HepG2 (cell line): ENCODE results near the gene RAET1L. TPM values are rescaled to one million over a fixed set of nuclear protein-coding genes. Genes with fewer than 3 reads are reported as not detected.

Experiments used
- ATAC-seq: fragments of 200-7000 bp; cut with Tn5 transposase; 3 replicates; pipeline ENCODE4 v1.9.1; 2020; ENCODE audit warnings: mild to moderate bottlenecking, moderate library complexity
- BruUV-seq: library from RNA; stranded (reverse); fragments of 400-500 nt; replicated peaks from 2 replicates; lab custom pipeline; 2021; lab: Mats Ljungman, UMichigan
- CTCF ChIA-PET: fragments of 300-600 bp; formaldehyde crosslinking; extraction: SDS; loops from one replicate; lab custom pipeline; 2021; ENCODE audit warnings: low total read pairs, inconsistent platforms, low intra/inter-chr PET ratio; lab: Yijun Ruan, JAX
- POLR2A ChIA-PET: fragments of 350-600 bp; sonication (Branson Sonifier 250); formaldehyde crosslinking; loops from one replicate; lab custom pipeline; 2020; ENCODE audit warnings: antibody characterized with exemption, inconsistent platforms; lab: Yijun Ruan, JAX
- DNase-seq: peaks from one replicate; pipeline ENCODE4 v3.0.0-alpha.2; 2015; ENCODE audit warnings: low spot score
- FAIRE-seq: peaks from 3 replicates; lab custom pipeline; 2011; peaks lifted over from hg19 to GRCh38; lab: Jason Lieb, UNC
- H2AFZ ChIP-seq: one replicate; pipeline ENCODE4 v1.6.1; 2011; ENCODE audit warnings: low read length, inconsistent platforms
- H3K27ac ChIP-seq: fragments of 300-600 bp; 3 replicates; pipeline ENCODE4 v1.8.0; 2011; ENCODE audit warnings: mixed run types, mild to moderate bottlenecking, mixed read lengths, low read length, inconsistent platforms; ENCODE audit not compliant: insufficient read depth; ENCODE audit errors: extremely low read length
- H3K27me3 ChIP-seq, 2 experiments: fragments of 200-600 bp in 1 of 2; 2 replicates in 1 of 2; 3 replicates in 1 of 2; pipeline versions ENCODE4 v1.6.0 to v1.8.0; 2011; ENCODE audit warnings: low read length in 2 of 2, mild to moderate bottlenecking in 2 of 2, moderate library complexity in 2 of 2, inconsistent platforms in 1 of 2; ENCODE audit not compliant: insufficient read depth in 2 of 2, control insufficient read depth in 1 of 2
- H3K36me3 ChIP-seq, 2 experiments: fragments of 200-600 bp in 1 of 2; replicated peaks in 1 of 2; 2 replicates in 1 of 2; 3 replicates in 1 of 2; pipeline versions ENCODE4 v1.5.1 to v1.8.0; 2011; ENCODE audit warnings: low read length in 2 of 2, inconsistent platforms in 1 of 2; ENCODE audit not compliant: insufficient read depth in 2 of 2, control insufficient read depth in 1 of 2
- H3K4me1 ChIP-seq: 2 replicates; pipeline ENCODE4 v1.5.1; 2012; ENCODE audit warnings: low read length, inconsistent platforms; ENCODE audit not compliant: insufficient read depth
- H3K4me2 ChIP-seq: 2 replicates; pipeline ENCODE4 v1.6.0; 2011; ENCODE audit warnings: low read depth, low read length, inconsistent platforms
- H3K4me3 ChIP-seq, 3 experiments: fragments of 200-600 bp in 1 of 3; sonication (generic), shearing (Covaris generic) in 1 of 3; replicated peaks in 1 of 3; 2 replicates each; pipeline ENCODE4 v1.5.1; 2011 to 2016; ENCODE audit warnings: low read length in 3 of 3, inconsistent platforms in 2 of 3, low read depth in 2 of 3, mild to moderate bottlenecking in 2 of 3, control low read depth in 1 of 3, mixed read lengths in 1 of 3; ENCODE audit not compliant: insufficient read depth in 1 of 3
- H3K79me2 ChIP-seq: one replicate; pipeline ENCODE4 v1.6.1; 2011; ENCODE audit warnings: low read length, inconsistent platforms; ENCODE audit not compliant: insufficient read depth
- H3K9ac ChIP-seq: 2 replicates; pipeline ENCODE4 v1.6.0; 2011; ENCODE audit warnings: mild to moderate bottlenecking, low read depth, low read length, inconsistent platforms; ENCODE audit not compliant: insufficient read depth
- H3K9me3 ChIP-seq: 2 replicates; pipeline ENCODE4 v1.5.1; 2012; ENCODE audit warnings: mild to moderate bottlenecking, low read length
- H4K20me1 ChIP-seq: 2 replicates; pipeline ENCODE4 v1.6.0; 2011; ENCODE audit warnings: inconsistent platforms, mild to moderate bottlenecking, low read length, moderate library complexity; ENCODE audit not compliant: insufficient read depth
- HNF4G ChIP-seq, 2 experiments: sonication (generic) in 1 of 2; formaldehyde crosslinking in 1 of 2; IDR thresholded peaks; 2 replicates each; pipeline versions ENCODE4 v1.4.0 to v1.6.1; 2011 to 2020; ENCODE audit warnings: borderline replicate concordance in 2 of 2, low read depth in 2 of 2, mild to moderate bottlenecking in 2 of 2, low read length in 1 of 2, missing genetic modification reagents in 1 of 2, moderate library complexity in 1 of 2
- JDP2 ChIP-seq: sonication (generic); formaldehyde crosslinking; IDR thresholded peaks from 2 replicates; pipeline ENCODE4 v1.8.1; 2022; ENCODE audit warnings: missing genetic modification reagents, borderline replicate concordance
- ZNF468 ChIP-seq: sonication (generic); formaldehyde crosslinking; IDR thresholded peaks from 2 replicates; pipeline ENCODE4 v1.8.0; 2022; ENCODE audit warnings: mild to moderate bottlenecking, moderate library complexity, missing genetic modification reagents
- WGBS: methylation state at CpG from one replicate; pipeline ENCODE4 v1.1.6; 2017; ENCODE audit warnings: low lambda C conversion rate; 5-methylcytosine and 5-hydroxymethylcytosine counted together
- in situ Hi-C: cut with HindIII; loops from 2 replicates; pipeline ENCODE4 v1.10.0; 2017; ENCODE audit warnings: low pct_unique_long_range_greater_than_20kb; ENCODE audit not compliant: extremely low pct_ligation_motif_present
- intact Hi-C: fragments of 100-400 bp; cut with micrococcal nuclease; formaldehyde crosslinking; loops from one replicate; pipeline ENCODE4 v1.10.0; 2022; ENCODE audit not compliant: unreplicated experiment
- polyA plus RNA-seq, 8 experiments: library from polyadenylated mRNA; depleted of rRNA in 3 of 8; stranded (reverse) in 7 of 8; unstranded in 1 of 8; fragments of >200 nt; fragmentation: Illumina TruSeq in 4 of 8; extraction: Trizol in 4 of 8; gene quantifications; 2 replicates each; pipeline versions ENCODE4 v1.2.1 to v1.2.3, GENCODE V29; 2011 to 2016; ENCODE audit warnings: low read depth in 4 of 8, missing spikeins in 1 of 8, mixed read lengths in 1 of 8; ENCODE audit not compliant: insufficient read depth in 1 of 8
- total RNA-seq, 5 experiments: library from RNA; depleted of rRNA; stranded (reverse); fragments of >200 nt; fragmentation: Illumina TruSeq; extraction: Trizol; gene quantifications; 2 replicates each; pipeline ENCODE4 v1.2.3, GENCODE V29; 2016; ENCODE audit warnings: low read depth in 1 of 5
- TF ChIP-seq, protein P1 (sequence below): fragments of 450-650 bp; IDR thresholded peaks from 2 replicates; pipeline ENCODE4 v1.6.1; 2017; ENCODE audit warnings: mild to moderate bottlenecking
- TF ChIP-seq, protein P2 (sequence below): sonication (generic); formaldehyde crosslinking; IDR thresholded peaks from 2 replicates; pipeline ENCODE4 v1.4.0; 2020; ENCODE audit warnings: missing genetic modification reagents
- TF ChIP-seq, protein P3 (sequence below): sonication (generic); formaldehyde crosslinking; IDR thresholded peaks from 2 replicates; pipeline ENCODE4 v1.4.0; 2020; ENCODE audit warnings: mild to moderate bottlenecking, missing genetic modification reagents
- TF ChIP-seq, protein P4 (sequence below): sonication (generic); formaldehyde crosslinking; IDR thresholded peaks from 2 replicates; pipeline ENCODE4 v1.5.0; 2020; ENCODE audit warnings: missing genetic modification reagents

RAET1L gene
- total and polyA plus RNA-seq, 2 of the 13 experiments (the other 11 are each of a cell fraction or from before 2014, with no cell fraction given), result not detected

GRCh38 chr6:150065083-150065482 is 39.8 kb upstream of the RAET1L start (continued):
- TF ChIP-seq, protein P1, sequence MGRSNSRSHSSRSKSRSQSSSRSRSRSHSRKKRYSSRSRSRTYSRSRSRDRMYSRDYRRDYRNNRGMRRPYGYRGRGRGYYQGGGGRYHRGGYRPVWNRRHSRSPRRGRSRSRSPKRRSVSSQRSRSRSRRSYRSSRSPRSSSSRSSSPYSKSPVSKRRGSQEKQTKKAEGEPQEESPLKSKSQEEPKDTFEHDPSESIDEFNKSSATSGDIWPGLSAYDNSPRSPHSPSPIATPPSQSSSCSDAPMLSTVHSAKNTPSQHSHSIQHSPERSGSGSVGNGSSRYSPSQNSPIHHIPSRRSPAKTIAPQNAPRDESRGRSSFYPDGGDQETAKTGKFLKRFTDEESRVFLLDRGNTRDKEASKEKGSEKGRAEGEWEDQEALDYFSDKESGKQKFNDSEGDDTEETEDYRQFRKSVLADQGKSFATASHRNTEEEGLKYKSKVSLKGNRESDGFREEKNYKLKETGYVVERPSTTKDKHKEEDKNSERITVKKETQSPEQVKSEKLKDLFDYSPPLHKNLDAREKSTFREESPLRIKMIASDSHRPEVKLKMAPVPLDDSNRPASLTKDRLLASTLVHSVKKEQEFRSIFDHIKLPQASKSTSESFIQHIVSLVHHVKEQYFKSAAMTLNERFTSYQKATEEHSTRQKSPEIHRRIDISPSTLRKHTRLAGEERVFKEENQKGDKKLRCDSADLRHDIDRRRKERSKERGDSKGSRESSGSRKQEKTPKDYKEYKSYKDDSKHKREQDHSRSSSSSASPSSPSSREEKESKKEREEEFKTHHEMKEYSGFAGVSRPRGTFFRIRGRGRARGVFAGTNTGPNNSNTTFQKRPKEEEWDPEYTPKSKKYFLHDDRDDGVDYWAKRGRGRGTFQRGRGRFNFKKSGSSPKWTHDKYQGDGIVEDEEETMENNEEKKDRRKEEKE, result no peak
- TF ChIP-seq, all 625 proteins: peak for 0

- Histone ChIP-seq H3K79me2 (no peaks in the 10 kb centered on the region), H3K4me3 (no peak overlapping the region), H3K9ac (no peak overlapping the region), H4K20me1 (no peaks in the 10 kb centered on the region), H3K4me2 (no peak overlapping the region), H3K27ac (no peak overlapping the region), H3K36me3 (no peaks in the 10 kb centered on the region), H2AFZ (no peak overlapping the region), H3K4me1 (peaks cover 5% of the 10 kb centered on the region; the same call in 1 of the 2 replicates), H3K9me3 (no peaks in the 10 kb centered on the region), H3K27me3 (peaks cover 0 to 23% of the 10 kb centered on the region in 2 experiments; a peak in 3 of 5 replicates)
- BruUV-seq, result no TSS peak
- DNase-seq, result no peak
- in situ Hi-C loops (no loop called here), intact Hi-C loops (no loop called here)
- POLR2A ChIA-PET, result no interaction called here
- FAIRE-seq, result no peak
- CTCF ChIA-PET, result no interaction called here
- ATAC-seq, result no peak
- WGBS, result 44% methylated on average over 4 of the region's 6 CpGs
- TF ChIP-seq HNF4G (IDR thresholded peaks at IDR 0.05; ENCODE audit: borderline replicate concordance, low read depth, low read length), result no peak
- TF ChIP-seq HNF4G (CRISPR knock-in tag; IDR thresholded peaks at IDR 0.05; ENCODE audit: borderline replicate concordance, low read depth), result no peak
- no peak for TF ChIP-seq JDP2 (CRISPR knock-in tag)
- TF ChIP-seq, protein P2, sequence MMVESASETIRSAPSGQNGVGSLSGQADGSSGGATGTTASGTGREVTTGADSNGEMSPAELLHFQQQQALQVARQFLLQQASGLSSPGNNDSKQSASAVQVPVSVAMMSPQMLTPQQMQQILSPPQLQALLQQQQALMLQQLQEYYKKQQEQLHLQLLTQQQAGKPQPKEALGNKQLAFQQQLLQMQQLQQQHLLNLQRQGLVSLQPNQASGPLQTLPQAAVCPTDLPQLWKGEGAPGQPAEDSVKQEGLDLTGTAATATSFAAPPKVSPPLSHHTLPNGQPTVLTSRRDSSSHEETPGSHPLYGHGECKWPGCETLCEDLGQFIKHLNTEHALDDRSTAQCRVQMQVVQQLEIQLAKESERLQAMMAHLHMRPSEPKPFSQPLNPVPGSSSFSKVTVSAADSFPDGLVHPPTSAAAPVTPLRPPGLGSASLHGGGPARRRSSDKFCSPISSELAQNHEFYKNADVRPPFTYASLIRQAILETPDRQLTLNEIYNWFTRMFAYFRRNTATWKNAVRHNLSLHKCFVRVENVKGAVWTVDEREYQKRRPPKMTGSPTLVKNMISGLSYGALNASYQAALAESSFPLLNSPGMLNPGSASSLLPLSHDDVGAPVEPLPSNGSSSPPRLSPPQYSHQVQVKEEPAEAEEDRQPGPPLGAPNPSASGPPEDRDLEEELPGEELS (CRISPR knock-in tag), result no peak
- TF ChIP-seq ZNF468 (CRISPR knock-in tag), result no peak
- TF ChIP-seq, protein P3, sequence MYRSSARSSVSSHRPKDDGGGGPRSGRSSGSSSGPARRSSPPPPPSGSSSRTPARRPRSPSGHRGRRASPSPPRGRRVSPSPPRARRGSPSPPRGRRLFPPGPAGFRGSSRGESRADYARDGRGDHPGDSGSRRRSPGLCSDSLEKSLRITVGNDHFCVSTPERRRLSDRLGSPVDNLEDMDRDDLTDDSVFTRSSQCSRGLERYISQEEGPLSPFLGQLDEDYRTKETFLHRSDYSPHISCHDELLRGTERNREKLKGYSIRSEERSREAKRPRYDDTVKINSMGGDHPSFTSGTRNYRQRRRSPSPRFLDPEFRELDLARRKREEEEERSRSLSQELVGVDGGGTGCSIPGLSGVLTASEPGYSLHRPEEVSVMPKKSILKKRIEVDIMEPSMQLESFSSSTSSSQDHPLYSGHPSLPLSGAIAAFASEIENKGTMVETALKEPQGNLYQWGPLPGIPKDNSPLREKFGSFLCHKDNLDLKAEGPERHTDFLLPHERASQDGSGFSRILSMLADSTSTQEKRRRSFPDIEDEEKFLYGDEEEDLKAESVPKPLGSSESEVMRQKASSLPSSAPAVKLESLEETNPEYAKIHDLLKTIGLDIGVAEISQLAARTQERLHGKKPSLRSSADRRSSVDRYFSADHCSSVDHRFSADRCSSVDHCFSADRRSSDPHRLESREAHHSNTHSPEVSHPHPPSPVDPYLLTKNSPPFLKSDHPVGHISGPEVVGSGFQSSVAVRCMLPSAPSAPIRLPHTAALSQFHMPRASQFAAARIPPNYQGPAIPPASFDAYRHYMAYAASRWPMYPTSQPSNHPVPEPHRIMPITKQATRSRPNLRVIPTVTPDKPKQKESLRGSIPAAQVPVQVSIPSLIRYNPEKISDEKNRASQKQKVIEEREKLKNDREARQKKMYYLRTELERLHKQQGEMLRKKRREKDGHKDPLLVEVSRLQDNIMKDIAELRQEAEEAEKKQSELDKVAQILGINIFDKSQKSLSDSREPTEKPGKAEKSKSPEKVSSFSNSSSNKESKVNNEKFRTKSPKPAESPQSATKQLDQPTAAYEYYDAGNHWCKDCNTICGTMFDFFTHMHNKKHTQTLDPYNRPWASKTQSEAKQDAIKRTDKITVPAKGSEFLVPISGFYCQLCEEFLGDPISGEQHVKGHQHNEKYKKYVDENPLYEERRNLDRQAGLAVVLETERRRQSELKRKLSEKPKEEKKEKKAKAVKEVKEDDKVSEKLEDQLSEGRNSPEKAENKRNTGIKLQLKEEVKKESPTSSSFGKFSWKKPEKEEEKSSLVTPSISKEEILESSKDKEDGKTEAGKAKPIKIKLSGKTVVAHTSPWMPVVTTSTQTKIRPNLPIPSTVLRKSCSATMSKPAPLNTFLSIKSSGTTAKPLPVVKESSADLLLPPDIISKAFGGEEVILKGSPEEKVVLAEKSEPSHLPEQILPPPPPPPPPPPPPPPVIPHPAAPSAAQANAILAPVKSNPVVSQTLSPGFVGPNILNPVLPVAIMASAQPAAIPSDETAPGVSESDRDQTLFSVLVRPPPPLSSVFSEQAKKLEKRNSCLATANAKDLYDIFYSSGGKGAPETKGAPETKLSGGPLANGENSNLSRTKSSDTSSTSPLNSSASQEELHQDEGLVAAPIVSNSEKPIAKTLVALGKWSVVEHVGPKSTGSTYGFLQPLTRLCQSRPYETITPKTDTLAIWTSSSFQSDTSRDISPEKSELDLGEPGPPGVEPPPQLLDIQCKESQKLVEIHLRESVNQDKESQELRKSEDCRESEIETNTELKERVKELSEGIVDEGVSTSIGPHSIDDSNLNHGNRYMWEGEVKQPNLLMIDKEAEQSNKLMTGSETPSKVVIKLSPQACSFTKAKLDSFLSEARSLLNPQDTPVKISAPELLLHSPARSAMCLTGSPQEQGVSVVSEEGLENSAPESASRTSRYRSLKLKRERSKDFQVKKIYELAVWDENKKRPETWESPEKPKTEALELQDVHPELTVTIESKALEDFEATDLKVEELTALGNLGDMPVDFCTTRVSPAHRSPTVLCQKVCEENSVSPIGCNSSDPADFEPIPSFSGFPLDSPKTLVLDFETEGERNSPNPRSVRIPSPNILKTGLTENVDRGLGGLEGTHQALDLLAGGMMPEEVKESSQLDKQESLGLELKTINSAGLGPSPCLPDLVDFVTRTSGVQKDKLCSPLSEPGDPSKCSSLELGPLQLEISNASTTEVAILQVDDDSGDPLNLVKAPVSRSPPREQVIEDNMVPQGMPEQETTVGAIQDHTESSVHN (CRISPR knock-in tag), result no peak
- TF ChIP-seq, protein P4, sequence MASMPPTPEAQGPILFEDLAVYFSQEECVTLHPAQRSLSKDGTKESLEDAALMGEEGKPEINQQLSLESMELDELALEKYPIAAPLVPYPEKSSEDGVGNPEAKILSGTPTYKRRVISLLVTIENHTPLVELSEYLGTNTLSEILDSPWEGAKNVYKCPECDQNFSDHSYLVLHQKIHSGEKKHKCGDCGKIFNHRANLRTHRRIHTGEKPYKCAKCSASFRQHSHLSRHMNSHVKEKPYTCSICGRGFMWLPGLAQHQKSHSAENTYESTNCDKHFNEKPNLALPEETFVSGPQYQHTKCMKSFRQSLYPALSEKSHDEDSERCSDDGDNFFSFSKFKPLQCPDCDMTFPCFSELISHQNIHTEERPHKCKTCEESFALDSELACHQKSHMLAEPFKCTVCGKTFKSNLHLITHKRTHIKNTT, result no peak
Measured at GRCh38 chr6:150063640-150064039, 38.3 kb upstream of the RAET1L start.
